Stimulated activated CD8-positive, alpha-beta memory T cell treated with anti-CD3 and anti-CD28 coated beads, Interleukin-4, amount 100 ng/mL, for 48 hours (primary cell): ENCODE results near the gene B4GALNT3.

Experiments
- DNase-seq: peaks from one replicate; pipeline ENCODE4 v3.0.0-alpha.2; 2020

Gene B4GALNT3

GRCh38 chr12:578748-579419 lies 119.1 kb downstream of the B4GALNT3 start:
- DNase-seq = no peak

- DNase-seq = no peak
Observed at GRCh38 chr12:579420-580110, 119.8 kb downstream of the B4GALNT3 start.

- no peak for DNase-seq
Observed at GRCh38 chr12:580813-581212, 121.1 kb downstream of the B4GALNT3 start.

- DNase-seq = no peak
Observed at GRCh38 chr12:581321-581720, 121.6 kb downstream of the B4GALNT3 start.

- DNase-seq = no peak
Observed at GRCh38 chr12:581746-582145, 122.0 kb downstream of the B4GALNT3 start.

- no peak for DNase-seq
Observed at GRCh38 chr12:583251-583869, 123.6 kb downstream of the B4GALNT3 start.

GRCh38 chr12:585062-586061 lies 125.6 kb downstream of the B4GALNT3 start:
- DNase-seq = no peak

GRCh38 chr12:586318-587071 lies 126.8 kb downstream of the B4GALNT3 start:
- DNase-seq = no peak

GRCh38 chr12:587132-588023 lies 127.6 kb downstream of the B4GALNT3 start:
- DNase-seq = no peak

- DNase-seq = no peak
Observed at GRCh38 chr12:588024-588322, 128.2 kb downstream of the B4GALNT3 start.

GRCh38 chr12:588646-589045 lies 128.9 kb downstream of the B4GALNT3 start:
- no peak for DNase-seq

GRCh38 chr12:590206-590750 lies 130.5 kb downstream of the B4GALNT3 start:
- DNase-seq = no peak

- no peak for DNase-seq
Observed at GRCh38 chr12:591167-592023, 131.7 kb downstream of the B4GALNT3 start.

GRCh38 chr12:592024-592505 lies 132.3 kb downstream of the B4GALNT3 start:
- no peak for DNase-seq

- DNase-seq = no peak
Observed at GRCh38 chr12:593396-594270, 133.9 kb downstream of the B4GALNT3 start.

GRCh38 chr12:597926-598568 lies 138.3 kb downstream of the B4GALNT3 start:
- no peak for DNase-seq

GRCh38 chr12:599756-600155 lies 140.0 kb downstream of the B4GALNT3 start:
- no peak for DNase-seq
